Small intestine (tissue), 7 donors: ENCODE data around the gene CYB561. TPM values are rescaled to one million over a fixed set of nuclear protein-coding genes. Genes with fewer than 3 reads are reported as not detected.

ENCODE experiments used
- DNase-seq, 2 donors: peaks; one replicate each; pipeline versions ENCODE4 v3.0.0 to v3.0.0-alpha.2; 2013
- FAIRE-seq: peaks from 2 replicates; lab custom pipeline; 2012; peaks lifted over from hg19 to GRCh38; lab: Jason Lieb, UNC
- H3K27ac ChIP-seq, 3 donors: one replicate each; pipeline ENCODE4 v1.5.1; 2013; ENCODE audit warnings: low read length in 2 of 3, mild to moderate bottlenecking in 2 of 3, control low read depth in 1 of 3, inconsistent platforms in 1 of 3, low read depth in 1 of 3, moderate library complexity in 1 of 3
- H3K27me3 ChIP-seq, 3 donors: one replicate each; pipeline ENCODE4 v1.6.1; 2013; ENCODE audit warnings: low read length in 3 of 3, inconsistent platforms in 1 of 3; ENCODE audit not compliant: control insufficient read depth in 3 of 3, insufficient read depth in 3 of 3
- H3K36me3 ChIP-seq, 3 donors: one replicate each; pipeline ENCODE4 v1.6.1; 2013; ENCODE audit warnings: low read length in 3 of 3, inconsistent platforms in 1 of 3, low read depth in 1 of 3, mild to moderate bottlenecking in 1 of 3, moderate library complexity in 1 of 3; ENCODE audit not compliant: control insufficient read depth in 3 of 3, insufficient read depth in 2 of 3
- H3K4me1 ChIP-seq, 3 donors: one replicate each; pipeline ENCODE4 v1.6.1; 2013; ENCODE audit warnings: low read length in 2 of 3, inconsistent platforms in 1 of 3, low read depth in 1 of 3, mild to moderate bottlenecking in 1 of 3, moderate library complexity in 1 of 3; ENCODE audit not compliant: control insufficient read depth in 3 of 3, insufficient read depth in 2 of 3
- H3K4me3 ChIP-seq, 3 donors: one replicate each; pipeline ENCODE4 v1.5.1; 2013; ENCODE audit warnings: low read length in 3 of 3, control low read depth in 1 of 3, inconsistent platforms in 1 of 3, low read depth in 1 of 3, mild to moderate bottlenecking in 1 of 3, moderate library complexity in 1 of 3
- H3K9me3 ChIP-seq, 2 donors: one replicate each; pipeline ENCODE4 v1.6.1; 2013; ENCODE audit warnings: low read depth in 1 of 2, low read length in 1 of 2; ENCODE audit not compliant: control insufficient read depth in 2 of 2, insufficient read depth in 1 of 2
- WGBS, 3 donors: extraction: QIAGEN DNeasy Blood & Tissue Kit; methylation state at CpG; one replicate each; pipeline ENCODE4 v1.1.7; 2013; 5-methylcytosine and 5-hydroxymethylcytosine counted together
- polyA plus RNA-seq, 4 donors: library from polyadenylated mRNA; stranded (reverse) in 3 of 4; unstranded in 1 of 4; fragments of 200-250 nt in 3 of 4; fragments of 120-200 nt in 1 of 4; gene quantifications; one replicate each; pipeline versions ENCODE4 v1.2.1 to v1.2.3, GENCODE V29; 2013
- donor health status: healthy with polysubstance abuse.
- donor health status: control.
- donor health status: control.
- donor health status: Bipolar disorder and iron deficiency.
- donor health status: healthy.

CYB561 gene
- polyA plus RNA-seq, 4 donors = 18.4 to 60.2 (median 34.3) TPM

DNA sequence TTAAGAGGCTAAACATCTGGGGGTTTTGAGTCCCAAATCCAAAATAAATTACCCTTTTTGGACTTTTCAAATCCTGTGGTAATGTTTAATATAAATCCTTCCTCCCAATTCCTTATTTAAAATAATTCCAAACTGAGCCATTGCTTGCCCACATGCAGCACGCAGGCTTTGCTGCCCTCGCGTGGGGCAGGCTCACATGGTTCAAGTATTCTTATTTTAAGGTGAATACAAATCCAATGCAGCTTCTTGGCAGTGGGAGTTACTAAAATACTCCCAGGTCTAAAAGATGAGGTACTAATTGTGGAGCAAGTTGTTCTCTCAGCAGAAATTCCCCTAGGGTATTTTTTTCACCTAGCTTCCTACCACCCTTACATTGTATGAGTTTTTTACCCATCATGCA is 33.0 kb downstream of the CYB561 start:
- Histone ChIP-seq H3K4me3 (no peak overlapping the region), H3K4me1 (no peaks in the 10 kb centered on the region), H3K27me3 (no peaks in the 10 kb centered on the region), H3K27ac (no peak overlapping the region), H3K9me3 (no peaks in the 10 kb centered on the region), H3K36me3 (peaks cover 0 to 26% (median 0%) of the 10 kb centered on the region in 3 donors)
- FAIRE-seq (no peak), DNase-seq (no peak)
- WGBS, 3 donors = 90 to 98% (median 93%) methylated on average over 3 of the region's 3 CpGs

DNA sequence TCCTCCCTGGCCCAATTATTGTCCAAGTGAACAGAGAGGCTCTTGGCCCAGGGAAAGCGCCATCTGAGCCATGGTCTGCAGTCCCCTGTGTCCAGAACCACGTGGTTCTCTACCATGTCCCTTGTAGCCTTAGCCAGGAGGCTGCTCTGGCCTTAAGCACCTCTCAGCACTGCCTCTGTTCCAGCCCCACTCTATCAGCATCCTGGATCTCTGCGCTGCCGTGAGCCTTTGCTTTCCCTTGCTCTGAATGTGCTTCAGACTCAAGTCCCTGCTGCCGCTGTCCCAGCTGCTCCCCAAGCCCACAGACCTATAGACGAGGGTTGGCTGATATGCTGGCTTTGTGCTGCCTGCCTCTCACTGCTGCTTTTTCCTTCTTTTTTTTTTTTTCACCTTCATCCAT is 33.9 kb downstream of the CYB561 start:
- Histone ChIP-seq H3K9me3 (no peaks in the 10 kb centered on the region), H3K4me3 (no peak overlapping the region), H3K4me1 (no peaks in the 10 kb centered on the region), H3K36me3 (peaks cover 0 to 22% (median 0%) of the 10 kb centered on the region in 3 donors), H3K27ac (no peak overlapping the region), H3K27me3 (no peaks in the 10 kb centered on the region)
- WGBS, 3 donors = 74 to 84% (median 82%) methylated on average over 6 of the region's 6 CpGs
- DNase-seq = no peak
- FAIRE-seq = no peak

DNA sequence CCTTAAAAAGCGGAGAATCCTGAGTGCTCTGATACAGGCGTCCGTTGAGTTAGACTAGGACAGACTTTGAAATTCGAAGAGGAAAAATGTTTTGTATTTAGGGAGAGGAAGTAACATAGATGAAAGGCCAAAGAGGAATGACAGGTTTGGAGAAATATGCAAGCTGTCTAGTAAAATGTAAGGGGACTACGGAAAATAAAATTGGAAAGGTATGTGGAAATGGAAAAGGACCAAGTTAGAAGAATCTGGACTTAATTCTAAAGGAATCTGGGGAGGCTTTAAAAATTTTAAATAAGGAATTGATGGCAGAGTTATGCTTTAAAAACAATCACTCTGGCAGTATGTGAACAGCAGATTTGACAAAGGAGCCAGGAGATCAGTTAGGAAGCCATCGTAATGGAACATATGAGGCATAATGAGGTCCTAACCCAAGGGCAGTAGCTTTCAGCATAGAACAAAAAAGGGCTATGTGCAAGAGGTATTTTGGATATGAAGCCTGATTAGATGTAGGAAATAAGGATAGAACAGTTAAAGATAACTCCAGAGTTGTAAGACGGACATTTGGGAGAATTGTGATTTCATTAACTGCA is 38.3 kb downstream of the CYB561 start:
- no peak for FAIRE-seq
- Histone ChIP-seq H3K27me3 (no peaks in the 10 kb centered on the region), H3K4me3 (no peak overlapping the region), H3K36me3 (peaks cover 0 to 16% (median 0%) of the 10 kb centered on the region in 3 donors), H3K27ac (no peak overlapping the region), H3K4me1 (no peaks in the 10 kb centered on the region), H3K9me3 (no peaks in the 10 kb centered on the region)
- WGBS, 3 donors = 88 to 93% (median 91%) methylated on average over 7 of the region's 7 CpGs
- no peak for DNase-seq

DNA sequence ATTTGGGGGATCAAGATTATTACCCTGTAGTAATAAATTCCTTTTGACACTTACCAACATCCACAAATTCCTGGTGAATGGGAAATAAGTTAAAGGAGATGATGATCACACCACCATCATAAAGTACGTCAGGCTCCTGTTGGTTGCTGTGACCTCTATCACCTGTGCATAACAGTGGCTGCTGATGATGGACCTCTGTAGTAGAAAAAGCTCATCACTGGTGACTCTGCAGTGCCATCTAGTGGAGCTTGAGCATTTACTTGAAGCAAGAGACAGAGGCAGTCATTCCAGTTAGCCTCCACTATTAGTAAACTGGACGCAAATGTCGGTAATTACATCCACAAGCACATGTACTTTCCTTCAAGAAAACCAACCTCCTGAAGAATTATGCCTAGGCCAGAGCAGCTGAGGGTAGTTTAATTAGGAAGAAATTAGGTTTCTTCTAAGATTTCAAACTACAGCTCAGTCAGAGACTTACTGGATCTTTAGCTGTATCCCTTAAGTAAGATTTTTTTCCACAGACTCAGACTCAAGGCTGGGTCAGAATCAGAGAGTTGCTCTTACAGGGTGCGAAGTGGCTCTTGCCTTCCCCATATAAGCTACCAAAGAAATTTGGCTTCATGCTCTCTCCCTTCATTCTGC is 39.3 kb downstream of the CYB561 start:
- FAIRE-seq (no peak), DNase-seq (peak; percentile 91)
- peaks cover 0 to 9% (median 0%) of the 10 kb centered on the region in 3 donors for H3K36me3 ChIP-seq
- no peak overlapping the region for H3K4me3 ChIP-seq
- no peaks in the 10 kb centered on the region for H3K27me3 ChIP-seq
- no peak overlapping the region for H3K27ac ChIP-seq
- H3K9me3 ChIP-seq = no peaks in the 10 kb centered on the region
- H3K4me1 ChIP-seq = no peaks in the 10 kb centered on the region
- WGBS, 3 donors = 21 to 28% (median 21%) methylated on average over 4 of the region's 4 CpGs

DNA sequence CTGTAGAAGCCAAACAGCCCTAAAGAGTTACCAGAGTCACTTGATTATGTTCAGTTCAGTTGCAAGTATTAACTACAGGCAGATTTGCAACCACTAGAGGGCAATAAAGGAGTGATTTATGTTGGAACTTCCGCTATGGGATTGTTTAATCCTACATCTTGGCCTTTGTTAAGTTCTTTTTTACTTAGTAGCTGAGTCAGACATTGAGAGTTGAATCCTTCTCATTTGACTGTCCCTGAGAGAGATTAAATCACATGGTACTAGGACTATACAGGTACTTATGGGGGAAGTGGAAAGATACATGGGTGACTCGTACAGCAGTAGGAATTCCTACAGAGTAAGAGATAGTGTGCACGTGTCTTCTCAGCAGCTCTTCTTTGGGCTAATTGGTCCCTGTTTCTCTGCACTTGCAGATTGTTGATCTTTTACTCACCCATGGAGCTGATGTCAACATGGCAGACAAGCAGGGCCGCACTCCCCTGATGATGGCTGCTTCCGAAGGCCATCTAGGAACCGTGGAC is 40.3 kb downstream of the CYB561 start:
- Histone ChIP-seq H3K27ac (peak overlapping the region in 1 of 3 donors; percentile 58), H3K36me3 (peaks cover 0 to 3% (median 0%) of the 10 kb centered on the region in 3 donors), H3K9me3 (no peaks in the 10 kb centered on the region), H3K4me3 (no peak overlapping the region), H3K4me1 (no peaks in the 10 kb centered on the region), H3K27me3 (no peaks in the 10 kb centered on the region)
- WGBS, 3 donors = 73 to 85% (median 81%) methylated on average over 6 of the region's 6 CpGs
- peak; percentile 58 to 67 for DNase-seq
- FAIRE-seq = no peak

DNA sequence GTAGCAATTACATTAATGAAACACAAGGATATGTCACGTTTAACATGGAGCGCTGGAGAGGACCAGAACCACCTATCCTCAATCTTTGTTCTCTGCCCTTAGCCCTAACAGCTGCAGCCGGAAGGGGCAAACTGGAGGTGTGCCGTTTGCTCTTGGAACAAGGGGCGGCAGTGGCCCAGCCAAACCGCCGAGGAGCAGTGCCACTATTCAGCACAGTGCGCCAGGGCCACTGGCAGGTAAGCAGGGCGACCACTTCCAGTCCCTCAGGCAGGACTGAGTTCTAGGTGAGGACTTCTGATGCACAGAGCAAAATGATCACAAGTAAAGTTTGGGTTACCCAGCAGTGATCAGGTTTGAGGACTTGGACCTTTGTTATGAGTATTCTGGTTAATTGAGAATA is 41.1 kb downstream of the CYB561 start:
- DNase-seq (no peak), FAIRE-seq (no peak)
- Histone ChIP-seq H3K36me3 (peaks cover 0 to 3% (median 0%) of the 10 kb centered on the region in 3 donors), H3K27me3 (no peaks in the 10 kb centered on the region), H3K4me3 (no peak overlapping the region), H3K27ac (no peak overlapping the region), H3K9me3 (no peaks in the 10 kb centered on the region), H3K4me1 (no peaks in the 10 kb centered on the region)
- WGBS, 3 donors = 80 to 90% (median 85%) methylated on average over 9 of the region's 9 CpGs

DNA sequence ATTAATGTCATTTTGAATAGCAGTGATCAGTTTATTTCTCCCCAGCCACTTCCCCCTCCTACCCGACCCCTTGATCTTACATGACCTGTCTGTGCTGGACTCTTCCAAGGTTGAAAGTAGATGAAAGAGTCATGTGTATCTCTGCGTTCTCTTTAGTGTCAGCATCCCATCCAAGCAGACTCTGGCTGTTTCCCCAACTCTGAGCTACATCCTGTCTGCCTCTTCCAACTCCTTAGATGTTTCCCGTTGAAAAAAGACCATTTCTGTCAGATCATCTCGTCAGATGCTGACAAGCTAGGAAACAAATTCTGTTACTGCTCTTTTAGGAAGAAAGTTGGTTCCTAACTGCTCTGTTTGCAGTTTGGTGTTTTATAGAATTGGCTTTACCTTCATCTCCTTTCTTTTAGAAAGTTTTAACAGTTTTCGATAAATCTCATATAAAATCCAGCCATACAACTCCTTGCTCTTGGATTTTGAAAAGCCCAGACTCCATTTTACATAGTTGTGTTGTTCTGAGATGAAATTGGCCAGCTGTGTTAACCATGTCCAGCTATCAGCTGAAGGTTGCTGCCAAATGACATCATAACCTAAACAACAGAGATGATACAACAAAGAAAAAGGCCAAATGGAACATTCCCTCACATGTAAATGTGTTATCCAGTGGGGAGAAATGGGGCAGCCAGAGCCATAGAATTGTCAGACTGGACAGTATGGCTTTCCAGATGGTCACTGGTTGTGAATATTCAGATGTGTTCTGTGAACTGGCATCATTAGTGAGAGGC is 43.5 kb downstream of the CYB561 start:
- peak overlapping the region; percentile 4 to 27 (median 11) for H3K27ac ChIP-seq
- H3K27me3 ChIP-seq = no peaks in the 10 kb centered on the region
- FAIRE-seq (no peak), DNase-seq (peak in 1 of 2 donors; percentile 14)
- H3K9me3 ChIP-seq = no peaks in the 10 kb centered on the region
- WGBS, 3 donors = 60 to 89% (median 81%) methylated on average over 5 of the region's 5 CpGs
- peaks cover 0 to 3% (median 0%) of the 10 kb centered on the region in 3 donors for H3K4me1 ChIP-seq
- no peaks in the 10 kb centered on the region for H3K36me3 ChIP-seq
- no peak overlapping the region for H3K4me3 ChIP-seq

DNA sequence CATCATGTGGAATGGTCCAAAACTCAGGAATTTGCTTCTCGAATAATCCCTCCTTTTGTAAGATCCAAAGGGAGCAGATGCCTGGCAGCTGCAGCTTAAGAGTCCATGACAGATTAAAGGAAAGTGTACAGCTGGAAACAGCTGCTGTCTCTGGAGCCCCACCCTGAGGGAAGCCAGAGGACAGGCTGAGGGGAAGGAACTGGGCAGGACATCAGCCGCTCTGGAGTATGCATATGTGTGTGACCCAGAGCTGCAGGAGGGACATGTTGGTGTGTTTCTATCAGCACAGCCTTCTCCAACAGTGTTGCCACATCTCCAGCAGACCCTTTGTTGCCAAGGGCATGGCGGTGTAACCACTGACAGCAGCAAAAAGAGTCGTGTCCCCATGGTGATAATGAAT is 46.2 kb downstream of the CYB561 start:
- Histone ChIP-seq H3K4me1 (peaks cover 0 to 3% (median 0%) of the 10 kb centered on the region in 3 donors), H3K36me3 (peaks cover 0 to 3% (median 0%) of the 10 kb centered on the region in 3 donors), H3K27ac (peak overlapping the region in 2 of 3 donors; percentile 2 to 14), H3K9me3 (no peaks in the 10 kb centered on the region), H3K27me3 (no peaks in the 10 kb centered on the region), H3K4me3 (no peak overlapping the region)
- DNase-seq (peak; percentile 13 to 50), FAIRE-seq (no peak)
- WGBS, 3 donors = 57 to 88% (median 87%) methylated on average over 4 of the region's 4 CpGs
